Mammary epithelial cell (primary cell): ENCODE measurements around the gene EPB41L1.

Source experiments
- EZH2 ChIP-seq: IDR thresholded peaks from 2 replicates; pipeline ENCODE4 v1.6.1; 2012; ENCODE audit warnings: low read length, inconsistent platforms, borderline replicate concordance
- TF ChIP-seq, protein P1 (sequence below), 2 donors: IDR thresholded peaks in 1 of 2; conservative IDR thresholded peaks in 1 of 2; 2 replicates each; pipeline ENCODE4 v1.5.1; 2011 to 2012; ENCODE audit warnings: inconsistent platforms in 2 of 2, low read length in 2 of 2, mild to moderate bottlenecking in 2 of 2, control low read depth in 1 of 2, low read depth in 1 of 2; ENCODE audit not compliant: insufficient read depth in 1 of 2; ENCODE audit errors: extremely low read depth in 1 of 2

DNA sequence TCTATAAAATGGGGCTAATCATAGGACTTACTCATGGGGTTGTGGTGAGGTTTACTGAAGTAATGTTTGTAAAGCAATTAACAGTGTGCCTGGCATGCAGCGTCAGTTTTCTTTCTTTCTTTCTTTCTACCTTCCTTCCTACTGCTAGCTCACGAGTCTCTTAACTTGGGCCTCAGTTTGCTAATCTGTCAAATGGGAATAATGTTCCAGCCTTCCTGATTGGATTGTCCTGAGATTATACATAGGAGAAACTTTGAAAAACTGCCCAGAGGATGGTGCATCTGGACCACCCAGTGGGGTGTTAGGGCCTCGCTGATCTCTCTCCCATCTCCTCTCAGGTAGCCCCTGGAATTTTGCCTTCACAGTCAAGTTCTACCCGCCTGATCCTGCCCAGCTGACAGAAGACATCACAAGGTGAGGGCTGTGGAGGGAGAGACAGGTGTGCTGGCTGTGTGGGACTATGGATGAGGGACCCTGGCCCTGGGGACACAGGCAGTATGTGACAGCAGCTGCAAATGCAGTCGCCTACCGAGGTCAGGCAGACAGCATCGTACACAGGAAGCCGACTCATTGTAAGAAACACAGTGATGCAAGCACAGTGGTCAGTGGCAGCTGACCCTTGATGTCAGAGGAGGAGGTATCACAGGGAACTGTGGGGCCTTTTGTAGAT lies 27.5 kb downstream of the EPB41L1 start:
- TF ChIP-seq, protein P1, sequence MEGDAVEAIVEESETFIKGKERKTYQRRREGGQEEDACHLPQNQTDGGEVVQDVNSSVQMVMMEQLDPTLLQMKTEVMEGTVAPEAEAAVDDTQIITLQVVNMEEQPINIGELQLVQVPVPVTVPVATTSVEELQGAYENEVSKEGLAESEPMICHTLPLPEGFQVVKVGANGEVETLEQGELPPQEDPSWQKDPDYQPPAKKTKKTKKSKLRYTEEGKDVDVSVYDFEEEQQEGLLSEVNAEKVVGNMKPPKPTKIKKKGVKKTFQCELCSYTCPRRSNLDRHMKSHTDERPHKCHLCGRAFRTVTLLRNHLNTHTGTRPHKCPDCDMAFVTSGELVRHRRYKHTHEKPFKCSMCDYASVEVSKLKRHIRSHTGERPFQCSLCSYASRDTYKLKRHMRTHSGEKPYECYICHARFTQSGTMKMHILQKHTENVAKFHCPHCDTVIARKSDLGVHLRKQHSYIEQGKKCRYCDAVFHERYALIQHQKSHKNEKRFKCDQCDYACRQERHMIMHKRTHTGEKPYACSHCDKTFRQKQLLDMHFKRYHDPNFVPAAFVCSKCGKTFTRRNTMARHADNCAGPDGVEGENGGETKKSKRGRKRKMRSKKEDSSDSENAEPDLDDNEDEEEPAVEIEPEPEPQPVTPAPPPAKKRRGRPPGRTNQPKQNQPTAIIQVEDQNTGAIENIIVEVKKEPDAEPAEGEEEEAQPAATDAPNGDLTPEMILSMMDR (conservative IDR thresholded peaks at IDR 0.05 in 1 of 2, IDR thresholded peaks at IDR 0.05 in 1 of 2; ENCODE audit: extremely low read depth in 1 of 2, insufficient read depth in 1 of 2, low read depth in 1 of 2, low read length in 2 of 2), result no peak
- no peak for TF ChIP-seq EZH2
